ENCODE data around the gene PDLIM4.

DNA sequence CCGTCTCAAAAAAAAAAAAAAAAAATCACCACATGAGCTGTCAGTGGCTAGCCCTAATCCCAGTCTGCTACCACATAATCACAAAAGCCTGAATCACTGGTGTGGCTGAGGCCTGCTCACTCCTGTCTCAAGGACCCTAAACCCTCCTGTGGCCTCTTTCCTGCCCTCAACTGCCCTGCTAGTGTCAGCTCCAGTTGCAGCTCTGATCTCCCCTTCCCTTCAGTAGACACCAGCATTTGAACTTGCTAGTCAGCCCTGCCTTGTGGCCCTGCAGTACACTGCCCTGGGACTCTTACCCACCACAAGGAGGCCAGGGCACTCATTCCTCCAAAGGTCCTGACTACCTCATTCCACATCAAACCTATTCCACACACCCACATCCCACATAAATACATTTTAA is 20.4 kb upstream of the PDLIM4 start:
- TF ChIP-seq, protein P1, sequence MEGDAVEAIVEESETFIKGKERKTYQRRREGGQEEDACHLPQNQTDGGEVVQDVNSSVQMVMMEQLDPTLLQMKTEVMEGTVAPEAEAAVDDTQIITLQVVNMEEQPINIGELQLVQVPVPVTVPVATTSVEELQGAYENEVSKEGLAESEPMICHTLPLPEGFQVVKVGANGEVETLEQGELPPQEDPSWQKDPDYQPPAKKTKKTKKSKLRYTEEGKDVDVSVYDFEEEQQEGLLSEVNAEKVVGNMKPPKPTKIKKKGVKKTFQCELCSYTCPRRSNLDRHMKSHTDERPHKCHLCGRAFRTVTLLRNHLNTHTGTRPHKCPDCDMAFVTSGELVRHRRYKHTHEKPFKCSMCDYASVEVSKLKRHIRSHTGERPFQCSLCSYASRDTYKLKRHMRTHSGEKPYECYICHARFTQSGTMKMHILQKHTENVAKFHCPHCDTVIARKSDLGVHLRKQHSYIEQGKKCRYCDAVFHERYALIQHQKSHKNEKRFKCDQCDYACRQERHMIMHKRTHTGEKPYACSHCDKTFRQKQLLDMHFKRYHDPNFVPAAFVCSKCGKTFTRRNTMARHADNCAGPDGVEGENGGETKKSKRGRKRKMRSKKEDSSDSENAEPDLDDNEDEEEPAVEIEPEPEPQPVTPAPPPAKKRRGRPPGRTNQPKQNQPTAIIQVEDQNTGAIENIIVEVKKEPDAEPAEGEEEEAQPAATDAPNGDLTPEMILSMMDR (IDR thresholded peaks at IDR 0.05) = no peak
- no peak for TF ChIP-seq POLR2A (IDR thresholded peaks at IDR 0.05)

Measured in prostate gland (tissue), 2 donors.